Panc1 (cell line): ENCODE data around the gene HLCS. TPM values are rescaled to one million over a fixed set of nuclear protein-coding genes. Genes with fewer than 3 reads are reported as not detected.

Source experiments
- ATAC-seq: fragments of 200-7000 bp; cut with Tn5 transposase; 2 replicates; pipeline ENCODE4 v1.9.1; 2020; ENCODE audit warnings: mild to moderate bottlenecking, moderate library complexity
- BruUV-seq: library from RNA; stranded (reverse); fragments of 400-500 nt; replicated peaks from 2 replicates; lab custom pipeline; 2021; lab: Mats Ljungman, UMichigan
- CTCF ChIA-PET: fragments of 300-600 bp; sonication (Branson Sonifier 250); formaldehyde crosslinking; loops from one replicate; lab custom pipeline; 2022; ENCODE audit warnings: antibody characterized with exemption; lab: Charles Lee
- POLR2A ChIA-PET: fragments of 300-600 bp; sonication (Branson Sonifier 250); formaldehyde crosslinking; loops from one replicate; lab custom pipeline; 2022; ENCODE audit warnings: antibody characterized with exemption; lab: Charles Lee
- DNase-seq: peaks from one replicate; pipeline ENCODE4 v3.0.0-alpha.2; 2010; ENCODE audit warnings: low read depth, low spot score
- H3K27ac ChIP-seq: 2 replicates; pipeline ENCODE4 v1.5.1; 2011; ENCODE audit warnings: mild to moderate bottlenecking, low read length, inconsistent platforms
- H3K27me3 ChIP-seq: fragments of 200-500 bp; sonication (Bioruptor generic); 2 replicates; pipeline ENCODE4 v1.6.0; 2014; ENCODE audit warnings: low read length, inconsistent platforms; ENCODE audit not compliant: control insufficient read depth, insufficient read depth
- H3K36me3 ChIP-seq: fragments of 200-500 bp; sonication (Bioruptor generic); 2 replicates; pipeline ENCODE4 v1.5.1; 2014; ENCODE audit warnings: inconsistent platforms, mild to moderate bottlenecking, low read length, moderate library complexity; ENCODE audit not compliant: control insufficient read depth, insufficient read depth
- H3K4me1 ChIP-seq: 2 replicates; pipeline ENCODE4 v1.5.1; 2011; ENCODE audit warnings: inconsistent platforms, mild to moderate bottlenecking, low read length, moderate library complexity; ENCODE audit not compliant: control insufficient read depth, insufficient read depth
- H3K4me3 ChIP-seq, 2 experiments: 2 replicates each; pipeline ENCODE4 v1.5.1; 2011 to 2012; ENCODE audit warnings: low read depth in 2 of 2, low read length in 2 of 2, mild to moderate bottlenecking in 2 of 2, inconsistent platforms in 1 of 2, moderate library complexity in 1 of 2
- H3K9me3 ChIP-seq: fragments of 200-500 bp; sonication (Bioruptor generic); 2 replicates; pipeline ENCODE4 v1.5.1; 2014; ENCODE audit warnings: low read depth, mild to moderate bottlenecking, inconsistent platforms, low read length, moderate library complexity; ENCODE audit not compliant: control insufficient read depth, insufficient read depth
- POLR2AphosphoS5 ChIP-seq: IDR thresholded peaks from 2 replicates; pipeline ENCODE4 v1.6.1; 2012; ENCODE audit warnings: mild to moderate bottlenecking, low read depth, low read length, moderate library complexity
- SIN3A ChIP-seq: IDR thresholded peaks from 2 replicates; pipeline ENCODE4 v1.6.1; 2012; ENCODE audit warnings: low read depth, mild to moderate bottlenecking, low read length, moderate library complexity, borderline replicate concordance; ENCODE audit not compliant: insufficient read depth
- TCF7L2 ChIP-seq: IDR thresholded peaks from 2 replicates; pipeline ENCODE4 v1.6.1; 2011; ENCODE audit warnings: mild to moderate bottlenecking, low read depth, low read length, inconsistent platforms
- in situ Hi-C: cut with HindIII; loops from 2 replicates; pipeline ENCODE4 v1.10.0; 2016; ENCODE audit warnings: low sequenced_read_pairs, low pct_unique_long_range_greater_than_20kb
- intact Hi-C: fragments of 100-400 bp; cut with micrococcal nuclease; formaldehyde crosslinking; loops from one replicate; pipeline ENCODE4 v1.10.0; 2022; ENCODE audit not compliant: unreplicated experiment
- total RNA-seq: library from RNA; stranded (reverse); gene quantifications from one replicate; pipeline ENCODE4 v1.2.1, GENCODE V29; 2021; ENCODE audit not compliant: unreplicated experiment
- TF ChIP-seq, protein P1 (sequence below): fragments of 450-650 bp; IDR thresholded peaks from 2 replicates; pipeline ENCODE4 v1.5.1; 2017; ENCODE audit warnings: mild to moderate bottlenecking
- TF ChIP-seq, protein P2 (sequence below), 2 experiments: IDR thresholded peaks; 2 replicates each; pipeline ENCODE4 v1.6.1; 2011 to 2012; ENCODE audit warnings: low read depth in 2 of 2, control low read depth in 1 of 2, low read length in 1 of 2, mild to moderate bottlenecking in 1 of 2, moderate library complexity in 1 of 2; ENCODE audit not compliant: insufficient read depth in 1 of 2

HLCS gene
- total RNA-seq, 1 experiment from 2014 or later: 15.3 TPM

- Histone ChIP-seq H3K4me1 (peaks cover 4% of the 10 kb centered on the region; the same call in 1 of the 2 replicates), H3K4me3 (no peak overlapping the region), H3K27ac (no peak overlapping the region), H3K36me3 (no peaks in the 10 kb centered on the region), H3K9me3 (no peaks in the 10 kb centered on the region), H3K27me3 (no peaks in the 10 kb centered on the region)
- no peak for TF ChIP-seq SIN3A
- TF ChIP-seq POLR2AphosphoS5: no peak
- TF ChIP-seq, protein P1, sequence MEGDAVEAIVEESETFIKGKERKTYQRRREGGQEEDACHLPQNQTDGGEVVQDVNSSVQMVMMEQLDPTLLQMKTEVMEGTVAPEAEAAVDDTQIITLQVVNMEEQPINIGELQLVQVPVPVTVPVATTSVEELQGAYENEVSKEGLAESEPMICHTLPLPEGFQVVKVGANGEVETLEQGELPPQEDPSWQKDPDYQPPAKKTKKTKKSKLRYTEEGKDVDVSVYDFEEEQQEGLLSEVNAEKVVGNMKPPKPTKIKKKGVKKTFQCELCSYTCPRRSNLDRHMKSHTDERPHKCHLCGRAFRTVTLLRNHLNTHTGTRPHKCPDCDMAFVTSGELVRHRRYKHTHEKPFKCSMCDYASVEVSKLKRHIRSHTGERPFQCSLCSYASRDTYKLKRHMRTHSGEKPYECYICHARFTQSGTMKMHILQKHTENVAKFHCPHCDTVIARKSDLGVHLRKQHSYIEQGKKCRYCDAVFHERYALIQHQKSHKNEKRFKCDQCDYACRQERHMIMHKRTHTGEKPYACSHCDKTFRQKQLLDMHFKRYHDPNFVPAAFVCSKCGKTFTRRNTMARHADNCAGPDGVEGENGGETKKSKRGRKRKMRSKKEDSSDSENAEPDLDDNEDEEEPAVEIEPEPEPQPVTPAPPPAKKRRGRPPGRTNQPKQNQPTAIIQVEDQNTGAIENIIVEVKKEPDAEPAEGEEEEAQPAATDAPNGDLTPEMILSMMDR: no peak
- TF ChIP-seq TCF7L2: no peak
- TF ChIP-seq, protein P2, sequence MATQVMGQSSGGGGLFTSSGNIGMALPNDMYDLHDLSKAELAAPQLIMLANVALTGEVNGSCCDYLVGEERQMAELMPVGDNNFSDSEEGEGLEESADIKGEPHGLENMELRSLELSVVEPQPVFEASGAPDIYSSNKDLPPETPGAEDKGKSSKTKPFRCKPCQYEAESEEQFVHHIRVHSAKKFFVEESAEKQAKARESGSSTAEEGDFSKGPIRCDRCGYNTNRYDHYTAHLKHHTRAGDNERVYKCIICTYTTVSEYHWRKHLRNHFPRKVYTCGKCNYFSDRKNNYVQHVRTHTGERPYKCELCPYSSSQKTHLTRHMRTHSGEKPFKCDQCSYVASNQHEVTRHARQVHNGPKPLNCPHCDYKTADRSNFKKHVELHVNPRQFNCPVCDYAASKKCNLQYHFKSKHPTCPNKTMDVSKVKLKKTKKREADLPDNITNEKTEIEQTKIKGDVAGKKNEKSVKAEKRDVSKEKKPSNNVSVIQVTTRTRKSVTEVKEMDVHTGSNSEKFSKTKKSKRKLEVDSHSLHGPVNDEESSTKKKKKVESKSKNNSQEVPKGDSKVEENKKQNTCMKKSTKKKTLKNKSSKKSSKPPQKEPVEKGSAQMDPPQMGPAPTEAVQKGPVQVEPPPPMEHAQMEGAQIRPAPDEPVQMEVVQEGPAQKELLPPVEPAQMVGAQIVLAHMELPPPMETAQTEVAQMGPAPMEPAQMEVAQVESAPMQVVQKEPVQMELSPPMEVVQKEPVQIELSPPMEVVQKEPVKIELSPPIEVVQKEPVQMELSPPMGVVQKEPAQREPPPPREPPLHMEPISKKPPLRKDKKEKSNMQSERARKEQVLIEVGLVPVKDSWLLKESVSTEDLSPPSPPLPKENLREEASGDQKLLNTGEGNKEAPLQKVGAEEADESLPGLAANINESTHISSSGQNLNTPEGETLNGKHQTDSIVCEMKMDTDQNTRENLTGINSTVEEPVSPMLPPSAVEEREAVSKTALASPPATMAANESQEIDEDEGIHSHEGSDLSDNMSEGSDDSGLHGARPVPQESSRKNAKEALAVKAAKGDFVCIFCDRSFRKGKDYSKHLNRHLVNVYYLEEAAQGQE (IDR thresholded peaks at IDR 0.05; ENCODE audit: insufficient read depth in 1 of 2, low read depth in 2 of 2, low read length in 1 of 2): no peak
- CTCF ChIA-PET: no interaction called here
- TSS peak; percentile 71 for BruUV-seq
- DNase-seq: no peak
- in situ Hi-C loops (no loop called here), intact Hi-C loops (no loop called here)
- no peak for ATAC-seq
- POLR2A ChIA-PET: no interaction called here
Measured at GRCh38 chr21:36988536-36988935, 22.1 kb upstream of the HLCS start.

GRCh38 chr21:36987845-36988244 is 21.4 kb upstream of the HLCS start:
- no TSS peak for BruUV-seq
- in situ Hi-C loops: no loop called here
- DNase-seq (no peak), ATAC-seq (no peak)
- no peak overlapping the region for H3K4me3 ChIP-seq
- TF ChIP-seq POLR2AphosphoS5: no peak
- TF ChIP-seq TCF7L2: no peak
- TF ChIP-seq, protein P2 (IDR thresholded peaks at IDR 0.05; ENCODE audit: insufficient read depth in 1 of 2, low read depth in 2 of 2, low read length in 1 of 2): no peak
- TF ChIP-seq, protein P1: no peak
- TF ChIP-seq SIN3A: no peak
- H3K9me3 ChIP-seq: no peaks in the 10 kb centered on the region
- no peaks in the 10 kb centered on the region for H3K27me3 ChIP-seq
- intact Hi-C loops: no loop called here
- no peaks in the 10 kb centered on the region for H3K36me3 ChIP-seq
- CTCF ChIA-PET: no interaction called here
- POLR2A ChIA-PET: no interaction called here
- H3K4me1 ChIP-seq: peaks cover 4% of the 10 kb centered on the region; the same call in 1 of the 2 replicates
- no peak overlapping the region for H3K27ac ChIP-seq
